ENCODE measurements around the gene DENND4A. TPM values are rescaled to one million over a fixed set of nuclear protein-coding genes. Genes with fewer than 3 reads are reported as not detected.

DENND4A gene
- polyA plus RNA-seq, 1 donor: 27.7 TPM

DNA sequence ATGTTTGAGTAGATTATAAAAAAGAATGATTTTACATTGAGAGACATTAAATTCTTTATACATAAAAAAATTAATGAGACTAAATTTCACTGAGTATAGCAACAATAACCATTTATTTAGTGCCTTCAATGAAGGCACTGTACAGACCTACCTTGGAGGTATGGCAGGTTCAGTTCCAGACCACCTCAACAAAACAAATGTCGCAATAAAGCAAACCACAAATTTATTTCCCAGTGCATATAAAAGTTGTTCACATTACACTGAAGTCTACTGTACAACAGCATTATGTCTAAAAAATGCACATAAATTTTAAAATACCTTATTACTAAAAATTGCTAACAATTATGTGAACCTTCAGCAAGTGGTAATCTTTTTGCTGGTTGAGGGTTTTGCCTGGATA lies 111.5 kb downstream of the DENND4A start:
- H3K9me3 ChIP-seq (ENCODE audit: control insufficient read depth, low read depth, low read length): peaks cover 5% of the 10 kb centered on the region
- DNase-seq: no peak
- WGBS (ENCODE audit: insufficient coverage, low lambda C conversion rate): no CpG with 5 or more reads among the region's 1 CpG
- no peaks in the 10 kb centered on the region for H3K36me3 ChIP-seq (ENCODE audit: control insufficient read depth, insufficient read depth, low read length)
- H3K27me3 ChIP-seq (ENCODE audit: control insufficient read depth, insufficient read depth, low read length): no peaks in the 10 kb centered on the region
- no peak overlapping the region for H3K27ac ChIP-seq (ENCODE audit: low read length)
- no peaks in the 10 kb centered on the region for H3K4me1 ChIP-seq (ENCODE audit: control insufficient read depth, insufficient read depth, low read length)
- H3K4me3 ChIP-seq (ENCODE audit: low read length): no peak overlapping the region

- Histone ChIP-seq H3K27ac (ENCODE audit: low read length) (no peak overlapping the region), H3K36me3 (ENCODE audit: control insufficient read depth, insufficient read depth, low read length) (peaks cover 12% of the 10 kb centered on the region), H3K4me3 (ENCODE audit: low read length) (no peak overlapping the region), H3K4me1 (ENCODE audit: control insufficient read depth, insufficient read depth, low read length) (no peaks in the 10 kb centered on the region), H3K9me3 (ENCODE audit: control insufficient read depth, low read depth, low read length) (no peaks in the 10 kb centered on the region), H3K27me3 (ENCODE audit: control insufficient read depth, insufficient read depth, low read length) (no peaks in the 10 kb centered on the region)
- WGBS (ENCODE audit: insufficient coverage, low lambda C conversion rate): 100% methylated on average over 1 of the region's 2 CpGs
- DNase-seq: no peak
Observed at GRCh38 chr15:65676123-65676522, 116.0 kb downstream of the DENND4A start.

- Histone ChIP-seq H3K36me3 (ENCODE audit: control insufficient read depth, insufficient read depth, low read length) (peaks cover 12% of the 10 kb centered on the region), H3K4me1 (ENCODE audit: control insufficient read depth, insufficient read depth, low read length) (no peaks in the 10 kb centered on the region), H3K9me3 (ENCODE audit: control insufficient read depth, low read depth, low read length) (no peaks in the 10 kb centered on the region), H3K4me3 (ENCODE audit: low read length) (no peak overlapping the region), H3K27me3 (ENCODE audit: control insufficient read depth, insufficient read depth, low read length) (no peaks in the 10 kb centered on the region), H3K27ac (ENCODE audit: low read length) (no peak overlapping the region)
- 100% methylated on average over 1 of the region's 1 CpG for WGBS (ENCODE audit: insufficient coverage, low lambda C conversion rate)
- DNase-seq: no peak
Observed at GRCh38 chr15:65675551-65675950, 116.5 kb downstream of the DENND4A start.

DNA sequence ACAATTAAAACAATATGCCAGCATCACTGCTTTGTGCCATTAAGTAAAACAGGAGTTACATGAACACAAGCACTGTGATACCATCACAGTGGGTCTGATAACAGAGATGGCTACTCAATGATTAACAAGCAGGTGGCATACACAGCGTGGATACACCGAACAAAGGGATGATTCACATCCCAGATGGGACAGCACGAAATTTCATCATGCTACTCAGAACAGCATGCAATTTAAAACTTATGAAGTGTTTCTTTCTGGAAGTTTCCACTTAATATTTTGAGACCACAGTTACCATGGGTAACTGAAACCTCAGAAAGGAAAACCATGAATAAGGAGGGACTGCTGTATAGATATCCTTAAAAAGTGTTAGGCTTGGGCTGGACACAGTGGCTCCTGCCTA lies 125.8 kb downstream of the DENND4A start:
- Histone ChIP-seq H3K4me3 (ENCODE audit: low read length) (no peak overlapping the region), H3K27me3 (ENCODE audit: control insufficient read depth, insufficient read depth, low read length) (no peaks in the 10 kb centered on the region), H3K9me3 (ENCODE audit: control insufficient read depth, low read depth, low read length) (no peaks in the 10 kb centered on the region), H3K36me3 (ENCODE audit: control insufficient read depth, insufficient read depth, low read length) (peaks cover 47% of the 10 kb centered on the region), H3K27ac (ENCODE audit: low read length) (no peak overlapping the region), H3K4me1 (ENCODE audit: control insufficient read depth, insufficient read depth, low read length) (no peaks in the 10 kb centered on the region)
- DNase-seq: no peak
- WGBS (ENCODE audit: insufficient coverage, low lambda C conversion rate): no CpG with 5 or more reads among the region's 3 CpGs

DNA sequence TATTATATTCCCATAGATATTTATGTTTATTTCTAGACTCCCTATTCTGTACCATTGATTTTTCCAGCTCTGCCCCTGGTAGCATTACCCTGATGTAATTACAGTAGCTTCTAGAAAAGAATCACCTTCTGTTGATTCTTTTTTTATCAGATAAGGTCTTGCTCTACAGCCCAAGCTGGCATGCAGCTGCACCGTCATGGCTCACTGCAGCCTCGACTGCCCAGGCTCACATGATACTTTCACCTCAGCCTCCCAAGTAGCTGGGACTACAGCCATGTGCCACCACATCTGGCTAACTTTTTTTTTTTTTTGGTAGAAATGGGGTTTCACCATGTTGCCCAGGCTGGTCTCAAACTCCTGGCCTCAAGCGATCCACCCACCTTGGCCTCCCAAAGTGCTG lies 128.6 kb downstream of the DENND4A start:
- Histone ChIP-seq H3K36me3 (ENCODE audit: control insufficient read depth, insufficient read depth, low read length) (peaks cover 44% of the 10 kb centered on the region), H3K9me3 (ENCODE audit: control insufficient read depth, low read depth, low read length) (no peaks in the 10 kb centered on the region), H3K4me1 (ENCODE audit: control insufficient read depth, insufficient read depth, low read length) (no peaks in the 10 kb centered on the region), H3K27ac (ENCODE audit: low read length) (no peak overlapping the region), H3K4me3 (ENCODE audit: low read length) (no peak overlapping the region), H3K27me3 (ENCODE audit: control insufficient read depth, insufficient read depth, low read length) (no peaks in the 10 kb centered on the region)
- WGBS (ENCODE audit: insufficient coverage, low lambda C conversion rate): no CpG with 5 or more reads among the region's 3 CpGs
- no peak for DNase-seq

- Histone ChIP-seq H3K4me1 (ENCODE audit: control insufficient read depth, insufficient read depth, low read length) (no peaks in the 10 kb centered on the region), H3K27ac (ENCODE audit: low read length) (no peak overlapping the region), H3K36me3 (ENCODE audit: control insufficient read depth, insufficient read depth, low read length) (peaks cover 40% of the 10 kb centered on the region), H3K9me3 (ENCODE audit: control insufficient read depth, low read depth, low read length) (no peaks in the 10 kb centered on the region), H3K27me3 (ENCODE audit: control insufficient read depth, insufficient read depth, low read length) (no peaks in the 10 kb centered on the region), H3K4me3 (ENCODE audit: low read length) (no peak overlapping the region)
- no peak for DNase-seq
- no CpG with 5 or more reads among the region's 2 CpGs for WGBS (ENCODE audit: insufficient coverage, low lambda C conversion rate)
Observed at GRCh38 chr15:65660927-65661326, 131.2 kb downstream of the DENND4A start.

DNA sequence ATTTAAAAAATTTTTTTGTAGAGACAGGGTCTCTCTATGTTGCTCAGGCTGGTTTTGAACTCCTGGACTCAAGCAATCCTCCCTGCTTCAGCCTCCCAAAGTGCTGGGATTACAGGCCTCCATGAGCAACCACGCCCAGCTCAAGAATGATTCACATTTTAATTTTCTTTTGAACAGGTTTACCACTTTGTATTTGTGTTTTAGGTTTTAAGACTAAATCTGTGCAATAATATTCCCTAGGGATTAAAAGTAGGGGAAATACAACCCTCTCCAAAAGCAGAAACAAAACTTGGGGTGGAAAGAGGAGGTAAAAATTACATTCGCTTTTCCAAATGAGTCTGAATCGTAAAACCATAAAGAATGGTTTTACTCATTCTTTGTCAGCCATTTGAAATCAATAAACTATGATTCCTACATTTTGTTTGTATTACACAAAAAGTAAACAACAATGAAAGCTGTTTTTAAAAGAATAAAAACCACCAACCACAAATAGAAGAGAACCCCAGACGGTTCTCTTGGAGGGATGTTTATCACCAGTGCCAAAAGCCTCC lies 132.5 kb downstream of the DENND4A start:
- H3K27me3 ChIP-seq (ENCODE audit: control insufficient read depth, insufficient read depth, low read length): no peaks in the 10 kb centered on the region
- no peak overlapping the region for H3K4me3 ChIP-seq (ENCODE audit: low read length)
- 86% methylated on average over 1 of the region's 4 CpGs for WGBS (ENCODE audit: insufficient coverage, low lambda C conversion rate)
- H3K36me3 ChIP-seq (ENCODE audit: control insufficient read depth, insufficient read depth, low read length): peaks cover 35% of the 10 kb centered on the region
- H3K4me1 ChIP-seq (ENCODE audit: control insufficient read depth, insufficient read depth, low read length): peaks cover 2% of the 10 kb centered on the region
- DNase-seq: no peak
- no peaks in the 10 kb centered on the region for H3K9me3 ChIP-seq (ENCODE audit: control insufficient read depth, low read depth, low read length)
- no peak overlapping the region for H3K27ac ChIP-seq (ENCODE audit: low read length)

- no peak for DNase-seq
- H3K36me3 ChIP-seq (ENCODE audit: control insufficient read depth, insufficient read depth, low read length): peaks cover 29% of the 10 kb centered on the region
- no peak overlapping the region for H3K4me3 ChIP-seq (ENCODE audit: low read length)
- H3K4me1 ChIP-seq (ENCODE audit: control insufficient read depth, insufficient read depth, low read length): peaks cover 12% of the 10 kb centered on the region
- H3K9me3 ChIP-seq (ENCODE audit: control insufficient read depth, low read depth, low read length): no peaks in the 10 kb centered on the region
- no peak overlapping the region for H3K27ac ChIP-seq (ENCODE audit: low read length)
- H3K27me3 ChIP-seq (ENCODE audit: control insufficient read depth, insufficient read depth, low read length): no peaks in the 10 kb centered on the region
- WGBS (ENCODE audit: insufficient coverage, low lambda C conversion rate): 89% methylated on average over 4 of the region's 4 CpGs
Observed at GRCh38 chr15:65655457-65655856, 136.6 kb downstream of the DENND4A start.

DNA sequence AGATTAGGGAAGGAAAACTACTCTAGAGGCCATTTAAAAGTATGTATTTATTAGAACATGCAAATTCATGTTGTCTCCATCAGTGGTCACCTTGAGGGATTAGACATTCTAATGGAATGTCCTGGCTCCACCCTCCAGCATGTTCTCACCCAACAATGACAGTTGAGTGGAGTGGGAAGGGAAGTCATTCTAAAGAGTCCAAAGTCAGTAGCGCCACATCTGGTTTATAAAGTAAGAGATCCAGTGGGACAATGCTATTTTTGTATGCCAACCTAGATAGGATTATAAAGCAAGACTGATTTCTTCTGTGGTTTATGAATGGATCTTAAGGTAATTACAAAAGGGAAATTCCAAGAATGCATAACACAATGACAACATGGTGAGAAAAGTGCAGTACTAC lies 137.1 kb downstream of the DENND4A start:
- Histone ChIP-seq H3K27ac (ENCODE audit: low read length) (no peak overlapping the region), H3K4me1 (ENCODE audit: control insufficient read depth, insufficient read depth, low read length) (peaks cover 12% of the 10 kb centered on the region), H3K27me3 (ENCODE audit: control insufficient read depth, insufficient read depth, low read length) (no peaks in the 10 kb centered on the region), H3K9me3 (ENCODE audit: control insufficient read depth, low read depth, low read length) (no peaks in the 10 kb centered on the region), H3K4me3 (ENCODE audit: low read length) (no peak overlapping the region), H3K36me3 (ENCODE audit: control insufficient read depth, insufficient read depth, low read length) (peaks cover 29% of the 10 kb centered on the region)
- peak in 1 of 2 donors; percentile 21 for DNase-seq
- no CpG with 5 or more reads among the region's 1 CpG for WGBS (ENCODE audit: insufficient coverage, low lambda C conversion rate)

DNA sequence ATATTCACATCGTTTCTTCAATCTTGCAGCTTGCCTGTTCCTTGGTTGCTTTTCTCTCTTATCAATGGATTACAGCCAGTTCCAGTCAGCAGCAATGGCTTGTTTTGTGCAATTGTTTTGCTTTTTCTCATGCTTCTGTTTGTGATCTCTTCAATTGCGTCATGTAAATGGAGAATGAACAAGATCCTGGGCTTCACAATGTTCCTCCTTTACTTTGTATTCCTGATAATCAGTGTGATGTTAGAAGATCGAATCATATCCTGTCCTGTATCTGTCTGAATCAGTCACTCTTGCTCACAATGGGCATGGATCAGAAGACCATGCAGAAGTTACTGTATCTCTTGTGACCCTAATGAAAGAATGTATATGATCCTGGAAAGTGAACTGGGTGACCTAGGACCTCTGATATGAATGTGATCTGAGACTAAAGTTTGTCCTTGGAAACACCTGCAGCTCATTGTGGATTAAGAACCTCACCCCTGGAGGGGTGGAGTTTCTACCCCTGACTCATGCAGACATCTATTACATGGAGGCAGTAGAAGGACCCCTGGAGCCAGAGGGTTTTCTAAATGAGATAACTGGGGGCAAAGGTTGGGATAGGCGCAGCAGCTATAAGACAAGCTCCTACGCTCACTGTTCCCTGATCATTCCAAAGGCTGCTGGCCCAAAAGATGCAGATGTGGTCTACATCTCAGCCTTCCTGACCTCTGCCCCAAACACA lies 138.1 kb downstream of the DENND4A start:
- no peak overlapping the region for H3K27ac ChIP-seq (ENCODE audit: low read length)
- H3K36me3 ChIP-seq (ENCODE audit: control insufficient read depth, insufficient read depth, low read length): peaks cover 27% of the 10 kb centered on the region
- peak; percentile 31 to 68 for DNase-seq
- peaks cover 12% of the 10 kb centered on the region for H3K4me1 ChIP-seq (ENCODE audit: control insufficient read depth, insufficient read depth, low read length)
- H3K27me3 ChIP-seq (ENCODE audit: control insufficient read depth, insufficient read depth, low read length): no peaks in the 10 kb centered on the region
- no peaks in the 10 kb centered on the region for H3K9me3 ChIP-seq (ENCODE audit: control insufficient read depth, low read depth, low read length)
- no peak overlapping the region for H3K4me3 ChIP-seq (ENCODE audit: low read length)
- WGBS (ENCODE audit: insufficient coverage, low lambda C conversion rate): 89% methylated on average over 1 of the region's 5 CpGs

DNA sequence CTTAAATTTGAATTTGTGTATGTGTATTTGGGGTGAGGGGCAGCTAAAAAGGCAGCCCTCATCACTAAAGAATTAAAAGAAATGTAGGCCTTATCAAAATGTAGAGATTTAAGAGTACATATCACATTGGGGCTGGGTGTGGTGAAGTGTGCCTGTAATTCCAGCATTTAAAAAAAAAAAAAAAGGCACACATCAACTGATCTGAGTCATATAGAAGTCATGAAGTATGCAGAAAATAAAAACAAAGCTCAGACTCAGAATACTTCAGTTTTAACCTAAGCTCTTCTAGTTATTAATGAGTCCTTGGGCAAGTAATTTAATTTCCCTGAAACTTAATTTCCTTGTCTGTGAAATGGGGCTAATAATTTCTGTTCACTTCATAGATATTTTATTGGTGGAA lies 138.8 kb downstream of the DENND4A start:
- H3K4me1 ChIP-seq (ENCODE audit: control insufficient read depth, insufficient read depth, low read length): peaks cover 12% of the 10 kb centered on the region
- H3K4me3 ChIP-seq (ENCODE audit: low read length): no peak overlapping the region
- no peaks in the 10 kb centered on the region for H3K9me3 ChIP-seq (ENCODE audit: control insufficient read depth, low read depth, low read length)
- H3K36me3 ChIP-seq (ENCODE audit: control insufficient read depth, insufficient read depth, low read length): peaks cover 27% of the 10 kb centered on the region
- no peak overlapping the region for H3K27ac ChIP-seq (ENCODE audit: low read length)
- no peak for DNase-seq
- no peaks in the 10 kb centered on the region for H3K27me3 ChIP-seq (ENCODE audit: control insufficient read depth, insufficient read depth, low read length)
